MCF 10A (cell line): ENCODE data around the gene MDM2. TPM values are rescaled to one million over a fixed set of nuclear protein-coding genes. Genes with fewer than 3 reads are reported as not detected.

Experiments
- BruUV-seq: library from RNA; stranded (reverse); fragments of 400-500 nt; replicated peaks from 2 replicates; lab custom pipeline; 2021; lab: Mats Ljungman, UMichigan
- CTCF ChIA-PET: fragments of 300-600 bp; sonication (Branson Sonifier 250); formaldehyde crosslinking; extraction: SDS; loops from one replicate; lab custom pipeline; 2021; ENCODE audit warnings: antibody characterized with exemption, inconsistent platforms; lab: Yijun Ruan, JAX
- POLR2A ChIA-PET: fragments of 300-600, 350-650 bp; sonication (Branson Sonifier 250); formaldehyde crosslinking; extraction: SDS; loops from one replicate; lab custom pipeline; 2020; ENCODE audit warnings: antibody characterized with exemption, inconsistent platforms; lab: Yijun Ruan, JAX
- DNase-seq: peaks from one replicate; pipeline ENCODE4 v3.0.0-alpha.2; 2018; ENCODE audit not compliant: unreplicated experiment
- H3K27ac Mint-ChIP-seq: one replicate; pipeline ENCODE4 v1.8.0; 2022; ENCODE audit warnings: mild to moderate bottlenecking, low read depth, mixed read lengths; ENCODE audit not compliant: unreplicated experiment
- H3K27me3 Mint-ChIP-seq: one replicate; pipeline ENCODE4 v1.8.0; 2022; ENCODE audit warnings: mixed read lengths; ENCODE audit not compliant: insufficient read depth, unreplicated experiment
- H3K36me3 Mint-ChIP-seq: one replicate; pipeline ENCODE4 v1.8.0; 2022; ENCODE audit warnings: mild to moderate bottlenecking, moderate library complexity, mixed read lengths; ENCODE audit not compliant: insufficient read depth, unreplicated experiment
- H3K4me1 Mint-ChIP-seq: one replicate; pipeline ENCODE4 v1.8.0; 2022; ENCODE audit warnings: mixed read lengths; ENCODE audit not compliant: insufficient read depth, unreplicated experiment
- H3K4me3 Mint-ChIP-seq: one replicate; pipeline ENCODE4 v1.8.0; 2022; ENCODE audit warnings: mild to moderate bottlenecking, moderate library complexity, mixed read lengths; ENCODE audit not compliant: unreplicated experiment
- H3K9me3 Mint-ChIP-seq: one replicate; pipeline ENCODE4 v1.8.0; 2022; ENCODE audit warnings: mixed read lengths; ENCODE audit not compliant: unreplicated experiment
- CTCF ChIP-seq: fragments of 200-600 bp; IDR thresholded peaks from one replicate; pipeline ENCODE4 v1.8.0; 2022; ENCODE audit warnings: antibody characterized with exemption, mild to moderate bottlenecking; ENCODE audit not compliant: unreplicated experiment
- intact Hi-C: fragments of 100-400 bp; cut with micrococcal nuclease; formaldehyde crosslinking; loops from 2 replicates; pipeline ENCODE4 v1.14.1; 2022
- total RNA-seq: library from RNA; stranded (reverse); gene quantifications from 2 replicates; pipeline ENCODE4 v1.2.3, GENCODE V29; 2022

MDM2 gene
- total RNA-seq, 1 experiment from 2014 or later: 383 TPM

DNA sequence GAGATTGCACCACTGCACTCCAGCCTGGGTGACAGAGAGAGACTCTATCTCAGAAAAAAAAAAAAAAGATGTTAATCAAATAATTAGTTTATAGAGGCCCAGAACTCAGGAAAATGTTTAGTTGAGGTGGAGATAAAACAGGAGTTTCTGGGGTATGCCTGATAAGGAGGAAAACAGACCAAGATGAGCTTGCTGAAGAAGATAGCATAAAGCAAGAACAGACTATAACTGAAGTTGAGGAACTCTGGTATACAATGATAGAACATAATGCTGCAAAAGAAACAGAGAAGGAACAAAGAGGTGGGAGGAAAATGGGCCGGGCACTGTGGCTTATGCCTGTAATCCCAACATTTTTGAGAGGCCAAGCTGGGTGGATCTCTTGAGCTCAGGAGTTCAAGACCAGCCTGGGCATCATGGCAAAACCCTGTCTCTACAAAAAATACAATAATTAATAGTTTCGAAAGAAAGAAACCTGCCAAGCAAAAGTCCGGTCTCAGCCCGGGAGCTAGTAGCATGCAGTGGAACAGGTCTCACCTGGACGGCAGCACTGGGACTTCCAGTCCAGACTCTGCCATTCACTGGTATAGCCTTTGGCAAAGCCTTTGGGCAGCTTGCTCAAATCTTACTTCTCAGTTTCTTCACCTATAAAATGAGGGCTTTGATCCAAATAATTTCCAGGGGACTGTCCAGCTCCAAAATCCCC lies 36.6 kb upstream of the MDM2 start:
- ChIA-PET POLR2A (interaction anchor here (0.8 to 0.9 kb wide), 2 partner anchors 24 to 87 kb away, joined by 3 to 4 read pairs; no protein-coding TSS in a partner anchor), CTCF (no interaction called here)
- Mint-ChIP-seq H3K27ac (no peak overlapping the region), H3K4me3 (no peak overlapping the region), H3K36me3 (peaks cover 17% of the 10 kb centered on the region), H3K9me3 (no peaks in the 10 kb centered on the region), H3K4me1 (no peaks in the 10 kb centered on the region), H3K27me3 (no peaks in the 10 kb centered on the region)
- intact Hi-C loops: no loop called here
- TF ChIP-seq CTCF: no peak
- no peak for DNase-seq
- BruUV-seq: no TSS peak

- intact Hi-C loops: no loop called here
- ChIA-PET CTCF (no interaction called here), POLR2A (interaction anchor here (0.8 kb wide), 1 partner anchor 13 kb away, joined by 3 read pairs; no protein-coding TSS in a partner anchor)
- H3K27ac Mint-ChIP-seq: no peak overlapping the region
- H3K9me3 Mint-ChIP-seq: no peaks in the 10 kb centered on the region
- H3K27me3 Mint-ChIP-seq: no peaks in the 10 kb centered on the region
- TF ChIP-seq CTCF: no peak
- H3K4me3 Mint-ChIP-seq: no peak overlapping the region
- no peaks in the 10 kb centered on the region for H3K4me1 Mint-ChIP-seq
- peaks cover 5% of the 10 kb centered on the region for H3K36me3 Mint-ChIP-seq
- no peak for DNase-seq
- no TSS peak for BruUV-seq
These were observed 35.3 kb upstream of the MDM2 start for GRCh38 chr12:68772714-68773113.

- POLR2A ChIA-PET: interaction anchor here (1.1 kb wide), 1 partner anchor 14 kb away, joined by 4 read pairs; no protein-coding TSS in a partner anchor
- intact Hi-C loops: no loop called here
- no TSS peak for BruUV-seq
- H3K4me1 Mint-ChIP-seq: peaks cover 4% of the 10 kb centered on the region
- no peak for DNase-seq
- H3K9me3 Mint-ChIP-seq: no peaks in the 10 kb centered on the region
- H3K27ac Mint-ChIP-seq: no peak overlapping the region
- no peaks in the 10 kb centered on the region for H3K27me3 Mint-ChIP-seq
- peaks cover 12% of the 10 kb centered on the region for H3K36me3 Mint-ChIP-seq
- TF ChIP-seq CTCF: no peak
- CTCF ChIA-PET: no interaction called here
- no peak overlapping the region for H3K4me3 Mint-ChIP-seq
These were observed 34.4 kb upstream of the MDM2 start for GRCh38 chr12:68773582-68773981.

DNA sequence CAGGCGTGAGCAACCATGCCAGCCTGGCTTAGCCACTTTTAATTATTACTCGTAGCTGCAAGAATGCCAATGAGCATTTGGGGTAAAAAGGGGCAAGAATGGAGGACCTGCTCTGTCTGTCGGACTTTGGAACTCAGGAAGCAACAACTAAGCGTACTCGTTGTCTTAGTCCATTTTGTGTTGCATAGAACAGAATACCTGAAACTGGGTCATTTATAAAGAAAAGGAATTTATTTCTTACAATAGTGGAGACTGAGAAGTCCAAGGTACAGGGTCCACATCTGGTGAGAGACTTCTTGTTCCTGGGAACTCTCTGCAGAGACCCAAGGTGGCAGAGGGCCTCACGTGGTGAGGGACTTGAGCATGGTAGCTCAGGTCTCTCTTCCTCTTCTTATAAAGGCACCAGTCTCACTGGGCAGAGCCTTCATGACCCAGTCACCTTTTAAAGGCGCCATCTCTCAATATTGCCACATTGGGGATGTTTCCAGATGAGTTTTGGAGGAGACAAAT lies 32.8 kb upstream of the MDM2 start:
- ChIA-PET POLR2A (no interaction called here), CTCF (interaction anchor here (1.2 kb wide), 1 partner anchor 11 kb away, joined by 3 read pairs; no protein-coding TSS in a partner anchor)
- no TSS peak for BruUV-seq
- Mint-ChIP-seq H3K9me3 (no peaks in the 10 kb centered on the region), H3K4me1 (peaks cover 9% of the 10 kb centered on the region), H3K27me3 (no peaks in the 10 kb centered on the region), H3K4me3 (no peak overlapping the region), H3K36me3 (peaks cover 12% of the 10 kb centered on the region), H3K27ac (no peak overlapping the region)
- TF ChIP-seq CTCF: no peak
- intact Hi-C loops: no loop called here
- no peak for DNase-seq
